SU-DHL-6 (cell line): ENCODE results near the gene PITPNC1.

ENCODE experiments used
- H2AFZ ChIP-seq: fragments of 200-600 bp; sonication (generic); 2 replicates; pipeline ENCODE4 v1.6.1; 2014; ENCODE audit warnings: low read depth, mild to moderate bottlenecking, moderate library complexity, mixed read lengths, antibody characterized with exemption, low read length; ENCODE audit not compliant: severe bottlenecking
- H3F3A ChIP-seq: fragments of 200-600 bp; shearing (Covaris generic); 2 replicates; pipeline ENCODE4 v1.6.0; 2016; ENCODE audit warnings: antibody characterized with exemption, mild to moderate bottlenecking; ENCODE audit not compliant: insufficient read depth
- H3K27ac ChIP-seq: fragments of 200-600 bp; sonication (generic); 2 replicates; pipeline ENCODE4 v1.5.1; 2016; ENCODE audit warnings: low read depth, mild to moderate bottlenecking, low read length, moderate library complexity, mixed read lengths
- H3K27me3 ChIP-seq: fragments of 200-600 bp; sonication (generic), shearing (Covaris generic); 2 replicates; pipeline ENCODE4 v1.6.0; 2014; ENCODE audit warnings: mild to moderate bottlenecking, low read length
- H3K36me3 ChIP-seq: fragments of 200-600 bp; sonication (generic); 2 replicates; pipeline ENCODE4 v1.6.1; 2014; ENCODE audit warnings: mild to moderate bottlenecking, low read length, mixed read lengths
- H3K4me2 ChIP-seq: fragments of 300-600, 200-600 bp; shearing (Covaris generic), sonication (generic); 2 replicates; pipeline ENCODE4 v1.6.0; 2014; ENCODE audit warnings: low read length, low read depth, mild to moderate bottlenecking; ENCODE audit not compliant: poor library complexity, severe bottlenecking
- H3K4me3 ChIP-seq: fragments of 200-600 bp; sonication (generic); 2 replicates; pipeline ENCODE4 v1.5.1; 2014; ENCODE audit warnings: antibody characterized with exemption, low read length, mild to moderate bottlenecking, mixed read lengths; ENCODE audit not compliant: insufficient read depth, poor library complexity, severe bottlenecking
- H3K79me2 ChIP-seq: fragments of 200-600 bp; sonication (generic); 2 replicates; pipeline ENCODE4 v1.6.1; 2014; ENCODE audit warnings: mild to moderate bottlenecking, low read length, moderate library complexity; ENCODE audit not compliant: insufficient read depth
- H3K9ac ChIP-seq: fragments of 200-600 bp; sonication (generic); 2 replicates; pipeline ENCODE4 v1.7.0; 2014; ENCODE audit warnings: mild to moderate bottlenecking, low read length
- H3K9me2 ChIP-seq: fragments of 200-600 bp; sonication (generic); replicated peaks from 2 replicates; pipeline ENCODE4 v1.6.1; 2014; ENCODE audit warnings: low read length; ENCODE audit not compliant: insufficient read depth
- H3K9me3 ChIP-seq: fragments of 200-600 bp; sonication (generic); 2 replicates; pipeline ENCODE4 v1.6.1; 2014; ENCODE audit warnings: low read length, mixed read lengths; ENCODE audit not compliant: insufficient read depth
- H4K20me1 ChIP-seq: fragments of 200-600 bp; sonication (generic); 2 replicates; pipeline ENCODE4 v1.6.1; 2014; ENCODE audit warnings: low read depth, mild to moderate bottlenecking, antibody characterized with exemption, low read length, moderate library complexity, mixed read lengths
- CTCF ChIP-seq: fragments of 200-600 bp; sonication (generic); IDR thresholded peaks from one replicate; pipeline ENCODE4 v1.5.1; 2017; ENCODE audit warnings: antibody characterized with exemption, mild to moderate bottlenecking, low read length, moderate library complexity; ENCODE audit not compliant: insufficient read depth, poor library complexity, severe bottlenecking
- EZH2phosphoT487 ChIP-seq: fragments of 200-600 bp; sonication (generic), shearing (Covaris generic); conservative IDR thresholded peaks from 2 replicates; pipeline ENCODE4 v1.6.1; 2018; ENCODE audit warnings: mild to moderate bottlenecking, antibody characterized with exemption, low read length, moderate library complexity, mixed read lengths

The PITPNC1 gene

GRCh38 chr17:67557052-67557845, 180.2 kb downstream of the PITPNC1 start:
- Histone ChIP-seq H4K20me1 (no peaks in the 10 kb centered on the region), H2AFZ (no peak overlapping the region), H3K9me3 (no peaks in the 10 kb centered on the region), H3K9ac (no peak overlapping the region), H3K36me3 (no peaks in the 10 kb centered on the region), H3K27ac (no peak overlapping the region), H3K4me2 (no peak overlapping the region), H3K9me2 (no peaks in the 10 kb centered on the region), H3K27me3 (no peaks in the 10 kb centered on the region), H3K4me3 (no peak overlapping the region), H3K79me2 (no peaks in the 10 kb centered on the region), H3F3A (no peaks in the 10 kb centered on the region)
- no peak for TF ChIP-seq EZH2phosphoT487
- no peak for TF ChIP-seq CTCF

GRCh38 chr17:67557921-67558320, 180.8 kb downstream of the PITPNC1 start:
- no peak overlapping the region for H3K27ac ChIP-seq
- no peaks in the 10 kb centered on the region for H3K9me3 ChIP-seq
- TF ChIP-seq EZH2phosphoT487, result no peak
- TF ChIP-seq CTCF, result no peak

GRCh38 chr17:67558740-67559380, 181.8 kb downstream of the PITPNC1 start:
- H3K9me3 ChIP-seq, result no peaks in the 10 kb centered on the region
- H3K36me3 ChIP-seq, result no peaks in the 10 kb centered on the region
- H3F3A ChIP-seq, result no peaks in the 10 kb centered on the region
- H3K27me3 ChIP-seq, result no peaks in the 10 kb centered on the region
- no peak overlapping the region for H3K27ac ChIP-seq
- H3K79me2 ChIP-seq, result no peaks in the 10 kb centered on the region
- no peak overlapping the region for H3K4me2 ChIP-seq
- H3K9me2 ChIP-seq, result no peaks in the 10 kb centered on the region
- H3K9ac ChIP-seq, result no peak overlapping the region
- no peak overlapping the region for H2AFZ ChIP-seq
- H3K4me3 ChIP-seq, result no peak overlapping the region
- H4K20me1 ChIP-seq, result no peaks in the 10 kb centered on the region
- TF ChIP-seq CTCF (no peak), EZH2phosphoT487 (no peak)

More at GRCh38 chr17:67557921-67558320, 180.8 kb downstream of the PITPNC1 start:
- Histone ChIP-seq H2AFZ (no peak overlapping the region), H4K20me1 (no peaks in the 10 kb centered on the region), H3K36me3 (no peaks in the 10 kb centered on the region), H3K9me2 (no peaks in the 10 kb centered on the region), H3K79me2 (no peaks in the 10 kb centered on the region), H3F3A (no peaks in the 10 kb centered on the region), H3K4me2 (no peak overlapping the region), H3K9ac (no peak overlapping the region), H3K4me3 (no peak overlapping the region), H3K27me3 (no peaks in the 10 kb centered on the region)
